GM12878 (cell line): Measurements from ENCODE around the gene ZDHHC21. TPM values are rescaled to one million over a fixed set of nuclear protein-coding genes. Genes with fewer than 3 reads are reported as not detected.

ENCODE experiments used
- HCFC1 ChIP-seq: fragments of 150-350 bp; IDR thresholded peaks from 2 replicates; pipeline ENCODE4 v1.6.1; 2014; ENCODE audit warnings: low read length
- SUZ12 ChIP-seq: fragments of 200-600 bp; sonication (generic); IDR thresholded peaks from one replicate; pipeline ENCODE4 v1.6.1; 2018; ENCODE audit warnings: antibody characterized with exemption, mild to moderate bottlenecking; ENCODE audit not compliant: unreplicated experiment
- ZNF274 ChIP-seq: IDR thresholded peaks from one replicate; pipeline ENCODE4 v1.8.0; 2011; ENCODE audit not compliant: insufficient read length, insufficient read depth
- polyA plus RNA-seq, 11 experiments: library from polyadenylated mRNA; depleted of rRNA in 4 of 11; unstranded in 6 of 11; stranded (reverse) in 5 of 11; fragments of >200 nt; fragmentation: Nextera tagmentation in 4 of 11; fragmentation: Illumina TruSeq in 1 of 11; extraction: Ambion mirVana in 4 of 11; extraction: Trizol in 1 of 11; gene quantifications; 1 replicate in 1 of 11; 2 replicates in 10 of 11; pipeline versions ENCODE4 v1.2.1 to v1.2.3, GENCODE V29; 2011 to 2016; ENCODE audit warnings: inconsistent platforms in 2 of 11, missing spikeins in 2 of 11, low read depth in 1 of 11
- total RNA-seq, 4 experiments: library from RNA; depleted of rRNA in 3 of 4; stranded (reverse); fragments of >200 nt in 3 of 4; fragmentation: Illumina TruSeq in 1 of 4; extraction: Trizol in 1 of 4; gene quantifications; 2 replicates each; pipeline versions ENCODE4 v1.2.1 to v1.2.3, GENCODE V29; 2013 to 2021
- TF ChIP-seq, protein P1 (sequence below): IDR thresholded peaks from 2 replicates; pipeline ENCODE4 v1.6.1; 2012; ENCODE audit warnings: mild to moderate bottlenecking, low read depth, low read length
- TF ChIP-seq, protein P2 (sequence below): fragments of 450-650 bp; formaldehyde crosslinking; IDR thresholded peaks from 2 replicates; pipeline ENCODE4 v1.4.0; 2022; ENCODE audit warnings: mild to moderate bottlenecking, moderate library complexity
- TF ChIP-seq, protein P3 (sequence below): IDR thresholded peaks from 2 replicates; pipeline ENCODE4 v1.6.1; 2012; ENCODE audit warnings: low read depth, low read length, improper control_type of control experiment

Gene ZDHHC21
- total and polyA plus RNA-seq, 10 of the 15 experiments (the other 5 are each of a cell fraction or from before 2014, with no cell fraction given): 2.6 to 14.6 (median 9.1) TPM

DNA sequence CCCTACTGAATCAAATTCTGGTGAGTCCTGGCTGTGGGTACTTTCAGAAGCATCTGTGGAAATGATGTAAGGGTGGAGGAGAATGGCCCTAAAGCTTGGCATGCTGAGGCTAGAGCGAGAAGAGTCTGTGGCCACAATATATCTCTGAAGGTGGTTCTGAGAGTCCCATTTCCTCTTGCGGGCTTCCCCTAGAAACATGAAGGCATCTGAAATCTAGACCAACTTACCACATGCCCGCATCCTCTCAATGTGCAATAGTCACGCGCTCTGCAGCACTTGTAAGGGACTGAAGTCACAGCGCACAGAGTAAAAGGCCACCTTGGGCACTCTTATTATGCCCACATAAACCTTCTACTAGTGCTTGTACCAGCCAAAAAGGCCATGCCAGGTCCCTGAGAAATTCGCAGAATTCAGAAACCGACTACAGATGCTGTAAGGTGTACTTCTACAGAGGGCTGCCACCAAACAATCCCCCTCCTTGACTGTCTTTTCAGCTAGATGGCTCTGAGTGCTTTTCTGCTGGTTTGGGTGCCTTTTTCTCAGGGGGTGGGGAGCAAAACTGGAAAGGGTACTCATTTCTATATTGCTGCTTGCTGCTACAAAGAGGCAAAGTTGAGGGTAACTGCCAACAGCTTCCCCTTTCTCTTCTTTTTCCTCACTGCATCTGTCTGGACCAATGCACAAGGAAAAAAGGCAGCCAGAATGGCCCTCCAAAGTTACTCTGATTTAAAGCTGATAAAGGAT is 107.3 kb downstream of the ZDHHC21 start (continued):
- TF ChIP-seq, protein P1, sequence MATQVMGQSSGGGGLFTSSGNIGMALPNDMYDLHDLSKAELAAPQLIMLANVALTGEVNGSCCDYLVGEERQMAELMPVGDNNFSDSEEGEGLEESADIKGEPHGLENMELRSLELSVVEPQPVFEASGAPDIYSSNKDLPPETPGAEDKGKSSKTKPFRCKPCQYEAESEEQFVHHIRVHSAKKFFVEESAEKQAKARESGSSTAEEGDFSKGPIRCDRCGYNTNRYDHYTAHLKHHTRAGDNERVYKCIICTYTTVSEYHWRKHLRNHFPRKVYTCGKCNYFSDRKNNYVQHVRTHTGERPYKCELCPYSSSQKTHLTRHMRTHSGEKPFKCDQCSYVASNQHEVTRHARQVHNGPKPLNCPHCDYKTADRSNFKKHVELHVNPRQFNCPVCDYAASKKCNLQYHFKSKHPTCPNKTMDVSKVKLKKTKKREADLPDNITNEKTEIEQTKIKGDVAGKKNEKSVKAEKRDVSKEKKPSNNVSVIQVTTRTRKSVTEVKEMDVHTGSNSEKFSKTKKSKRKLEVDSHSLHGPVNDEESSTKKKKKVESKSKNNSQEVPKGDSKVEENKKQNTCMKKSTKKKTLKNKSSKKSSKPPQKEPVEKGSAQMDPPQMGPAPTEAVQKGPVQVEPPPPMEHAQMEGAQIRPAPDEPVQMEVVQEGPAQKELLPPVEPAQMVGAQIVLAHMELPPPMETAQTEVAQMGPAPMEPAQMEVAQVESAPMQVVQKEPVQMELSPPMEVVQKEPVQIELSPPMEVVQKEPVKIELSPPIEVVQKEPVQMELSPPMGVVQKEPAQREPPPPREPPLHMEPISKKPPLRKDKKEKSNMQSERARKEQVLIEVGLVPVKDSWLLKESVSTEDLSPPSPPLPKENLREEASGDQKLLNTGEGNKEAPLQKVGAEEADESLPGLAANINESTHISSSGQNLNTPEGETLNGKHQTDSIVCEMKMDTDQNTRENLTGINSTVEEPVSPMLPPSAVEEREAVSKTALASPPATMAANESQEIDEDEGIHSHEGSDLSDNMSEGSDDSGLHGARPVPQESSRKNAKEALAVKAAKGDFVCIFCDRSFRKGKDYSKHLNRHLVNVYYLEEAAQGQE: no peak
- TF ChIP-seq HCFC1: no peak
- no peak for TF ChIP-seq SUZ12
- TF ChIP-seq, protein P2, sequence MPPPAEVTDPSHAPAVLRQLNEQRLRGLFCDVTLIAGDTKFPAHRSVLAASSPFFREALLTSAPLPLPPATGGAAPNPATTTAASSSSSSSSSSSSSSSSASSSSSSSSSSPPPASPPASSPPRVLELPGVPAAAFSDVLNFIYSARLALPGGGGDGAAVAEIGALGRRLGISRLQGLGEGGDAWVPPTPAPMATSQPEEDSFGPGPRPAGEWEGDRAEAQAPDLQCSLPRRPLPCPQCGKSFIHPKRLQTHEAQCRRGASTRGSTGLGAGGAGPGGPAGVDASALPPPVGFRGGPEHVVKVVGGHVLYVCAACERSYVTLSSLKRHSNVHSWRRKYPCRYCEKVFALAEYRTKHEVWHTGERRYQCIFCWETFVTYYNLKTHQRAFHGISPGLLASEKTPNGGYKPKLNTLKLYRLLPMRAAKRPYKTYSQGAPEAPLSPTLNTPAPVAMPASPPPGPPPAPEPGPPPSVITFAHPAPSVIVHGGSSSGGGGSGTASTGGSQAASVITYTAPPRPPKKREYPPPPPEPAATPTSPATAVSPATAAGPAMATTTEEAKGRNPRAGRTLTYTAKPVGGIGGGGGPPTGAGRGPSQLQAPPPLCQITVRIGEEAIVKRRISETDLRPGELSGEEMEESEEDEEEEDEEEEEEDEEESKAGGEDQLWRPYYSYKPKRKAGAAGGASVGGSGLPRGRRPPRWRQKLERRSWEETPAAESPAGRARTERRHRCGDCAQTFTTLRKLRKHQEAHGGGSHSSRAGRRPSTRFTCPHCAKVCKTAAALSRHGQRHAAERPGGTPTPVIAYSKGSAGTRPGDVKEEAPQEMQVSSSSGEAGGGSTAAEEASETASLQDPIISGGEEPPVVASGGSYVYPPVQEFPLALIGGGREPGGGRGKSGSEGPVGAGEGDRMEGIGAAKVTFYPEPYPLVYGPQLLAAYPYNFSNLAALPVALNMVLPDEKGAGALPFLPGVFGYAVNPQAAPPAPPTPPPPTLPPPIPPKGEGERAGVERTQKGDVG: no peak
- TF ChIP-seq, protein P3, sequence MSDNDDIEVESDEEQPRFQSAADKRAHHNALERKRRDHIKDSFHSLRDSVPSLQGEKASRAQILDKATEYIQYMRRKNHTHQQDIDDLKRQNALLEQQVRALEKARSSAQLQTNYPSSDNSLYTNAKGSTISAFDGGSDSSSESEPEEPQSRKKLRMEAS: no peak
- TF ChIP-seq ZNF274: no peak
